Epithelial cell of esophagus (primary cell): Measurements from ENCODE around the gene ISX.
"Not testable (repeated sequence)": the region's sequence is repeated elsewhere in the genome, so short reads cannot be mapped to it uniquely, and the experiment has no call there.

Source experiments
- DNase-seq: peaks from one replicate; pipeline ENCODE4 v3.0.0; 2010; ENCODE audit warnings: low read depth
- H3K4me3 ChIP-seq: 2 replicates; pipeline ENCODE4 v1.5.1; 2011; ENCODE audit warnings: mild to moderate bottlenecking, low read length, control low read depth
- CTCF ChIP-seq: IDR thresholded peaks from 2 replicates; pipeline ENCODE4 v1.5.1; 2011; ENCODE audit warnings: low read depth, mild to moderate bottlenecking, low read length, control low read depth, inconsistent platforms; ENCODE audit not compliant: insufficient read depth; ENCODE audit errors: missing control alignments

Gene ISX

GRCh38 chr22:35043252-35043933 lies 22.6 kb upstream of the ISX start:
- DNase-seq = no peak
- no peak overlapping the region for H3K4me3 ChIP-seq
- TF ChIP-seq CTCF = no peak

GRCh38 chr22:35043934-35044319 lies 22.0 kb upstream of the ISX start:
- no peak for TF ChIP-seq CTCF
- no peak overlapping the region for H3K4me3 ChIP-seq
- DNase-seq = no peak

- H3K4me3 ChIP-seq = no peak overlapping the region
- no peak for DNase-seq
- no peak for TF ChIP-seq CTCF
These were observed 21.2 kb upstream of the ISX start for GRCh38 chr22:35044607-35045390.

GRCh38 chr22:35045451-35045850 lies 20.5 kb upstream of the ISX start:
- no peak overlapping the region for H3K4me3 ChIP-seq
- no peak for TF ChIP-seq CTCF
- no peak for DNase-seq

- DNase-seq = no peak
- no peak overlapping the region for H3K4me3 ChIP-seq
- no peak for TF ChIP-seq CTCF
These were observed 19.1 kb upstream of the ISX start for GRCh38 chr22:35046744-35047462.

GRCh38 chr22:35050038-35050437 lies 15.9 kb upstream of the ISX start:
- H3K4me3 ChIP-seq, DNase-seq: not testable (repeated sequence)

GRCh38 chr22:35051013-35051535 lies 14.9 kb upstream of the ISX start:
- no peak for TF ChIP-seq CTCF
- no peak for DNase-seq
- no peak overlapping the region for H3K4me3 ChIP-seq
